ENCODE measurements around the gene KLF7.

Gene KLF7

DNA sequence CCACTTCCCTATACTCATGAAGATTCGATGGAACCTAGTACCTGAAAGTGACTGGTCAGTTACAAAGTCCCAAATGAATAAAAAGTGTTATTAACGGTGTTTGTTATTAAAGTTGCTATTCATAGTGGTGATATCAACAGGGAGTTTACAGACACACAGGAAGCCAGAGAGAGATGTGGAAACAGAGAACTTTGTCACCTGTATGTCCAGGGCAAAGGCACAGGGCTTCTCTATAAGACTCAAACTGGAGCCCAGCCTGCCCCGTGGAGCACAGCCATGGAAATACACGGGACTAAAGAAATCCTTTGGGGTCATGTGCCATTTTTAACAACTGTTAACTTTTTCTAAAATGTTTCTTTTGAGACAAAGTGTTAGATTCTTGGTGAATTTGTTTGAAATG is 68.5 kb downstream of the KLF7 start:
- no peak for DNase-seq

DNA sequence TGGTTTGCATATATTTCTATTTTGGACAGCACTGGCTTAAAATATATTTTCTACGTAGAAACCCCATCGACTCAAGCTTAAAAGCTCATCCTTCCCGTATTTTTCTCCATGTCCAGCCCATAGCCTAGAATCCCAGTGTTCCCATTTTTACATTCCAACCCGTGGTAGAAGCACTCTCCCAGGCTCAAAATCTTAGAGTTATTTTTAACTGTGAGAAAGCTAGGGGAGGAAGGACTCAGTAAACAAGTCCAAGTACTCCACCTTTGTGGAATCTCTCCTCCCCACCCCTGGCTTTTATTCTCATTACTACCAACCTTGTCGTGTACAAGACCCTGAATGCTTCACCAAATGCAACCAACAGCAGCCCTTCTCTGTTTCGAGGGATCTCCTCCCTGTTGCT is 69.8 kb downstream of the KLF7 start:
- no peak for DNase-seq

DNA sequence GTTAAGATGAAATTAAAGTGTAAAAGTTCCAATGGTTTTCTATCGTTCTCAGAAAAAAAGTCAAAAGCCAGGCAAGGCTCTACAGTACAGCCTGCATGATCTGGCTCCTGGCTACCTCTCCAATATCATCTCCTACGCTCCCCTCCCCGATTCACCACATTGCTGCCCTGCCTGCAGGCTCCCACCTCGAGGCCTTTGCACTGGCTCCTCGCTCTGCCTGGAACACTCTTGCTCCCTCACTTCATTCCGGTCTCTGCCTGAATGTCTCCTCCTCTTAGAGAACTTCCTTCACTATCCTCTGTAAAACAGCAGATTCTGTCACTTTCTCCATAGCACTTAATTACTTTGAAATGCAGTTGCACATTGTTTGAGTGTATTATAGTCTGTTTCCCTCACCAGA is 72.5 kb downstream of the KLF7 start:
- DNase-seq = no peak

DNA sequence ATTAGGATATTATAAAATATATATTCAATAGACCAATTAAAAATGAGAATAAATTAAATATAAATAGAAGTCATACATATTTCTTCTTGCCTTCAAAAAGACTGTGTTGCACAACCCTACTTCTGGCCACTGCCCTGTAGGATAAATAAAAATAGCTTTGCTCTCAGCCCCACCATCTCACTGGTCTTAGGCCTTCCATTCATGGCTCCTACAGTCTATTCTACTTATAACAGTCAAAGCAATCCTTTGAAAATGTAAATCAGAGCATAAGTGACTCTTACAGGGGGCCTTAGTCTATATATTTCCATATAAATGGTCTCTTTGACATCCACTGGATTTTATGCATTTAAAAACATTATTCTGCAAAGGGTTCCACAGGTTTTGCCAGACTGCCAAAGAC is 72.9 kb downstream of the KLF7 start:
- no peak for DNase-seq

DNA sequence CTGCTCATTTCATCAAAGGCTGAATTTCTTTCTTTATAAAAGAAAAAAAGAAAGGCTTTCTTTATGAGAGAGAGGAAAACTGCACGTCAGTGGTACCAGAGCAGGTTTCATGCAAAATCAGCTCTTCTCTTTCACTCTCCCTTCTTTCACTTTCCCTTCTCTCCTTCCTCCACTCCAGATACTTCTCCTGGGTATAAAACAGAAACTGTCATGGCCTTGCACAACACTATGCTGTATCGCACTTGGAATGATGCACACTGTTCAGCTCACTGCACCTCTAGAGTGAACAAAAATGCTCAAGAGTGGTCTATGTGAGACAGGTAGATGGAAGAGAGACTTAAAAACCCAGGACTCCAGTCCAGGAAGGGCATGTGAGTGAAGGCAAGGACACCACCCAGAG is 73.8 kb downstream of the KLF7 start:
- DNase-seq = no peak

DNA sequence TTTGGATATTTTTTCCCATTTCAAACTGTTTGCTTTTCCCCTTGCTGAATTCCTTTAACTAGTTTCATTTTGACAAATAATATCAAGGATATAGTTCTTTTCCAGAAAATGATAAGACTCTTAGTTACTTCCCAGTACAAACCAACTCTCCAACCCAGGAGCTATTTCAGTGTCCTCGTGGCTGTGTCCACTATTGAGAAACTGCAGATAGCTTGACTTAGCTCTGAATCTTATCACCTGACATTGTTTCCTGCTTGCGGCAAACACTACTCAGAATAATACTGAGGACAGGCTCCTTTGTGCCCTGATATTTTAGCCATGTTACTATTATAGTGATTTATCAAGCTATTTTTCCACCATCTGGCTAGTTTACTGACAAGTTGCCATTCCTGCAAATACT is 74.6 kb downstream of the KLF7 start:
- peak in 1 of 58 donors; percentile 3 for DNase-seq

DNA sequence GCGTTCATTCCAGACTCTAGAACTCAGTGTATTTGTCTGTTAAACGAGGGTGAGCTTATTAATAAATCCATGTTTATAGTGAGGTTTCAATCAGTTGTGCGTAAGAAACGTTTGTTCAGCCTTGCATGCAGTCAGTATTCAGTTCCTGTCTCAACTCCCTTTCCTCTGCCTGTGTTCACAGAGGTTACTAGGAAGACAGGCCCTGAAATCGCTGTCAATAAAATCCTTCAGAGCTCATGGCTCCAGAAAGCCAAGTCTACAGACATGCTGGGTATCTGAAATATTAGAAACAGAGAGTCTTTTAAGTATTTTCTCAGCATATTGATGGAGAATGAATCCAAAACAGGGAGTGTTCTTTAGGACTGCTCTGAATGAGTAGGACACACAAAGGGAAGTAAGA is 75.4 kb downstream of the KLF7 start:
- no peak for DNase-seq

DNA sequence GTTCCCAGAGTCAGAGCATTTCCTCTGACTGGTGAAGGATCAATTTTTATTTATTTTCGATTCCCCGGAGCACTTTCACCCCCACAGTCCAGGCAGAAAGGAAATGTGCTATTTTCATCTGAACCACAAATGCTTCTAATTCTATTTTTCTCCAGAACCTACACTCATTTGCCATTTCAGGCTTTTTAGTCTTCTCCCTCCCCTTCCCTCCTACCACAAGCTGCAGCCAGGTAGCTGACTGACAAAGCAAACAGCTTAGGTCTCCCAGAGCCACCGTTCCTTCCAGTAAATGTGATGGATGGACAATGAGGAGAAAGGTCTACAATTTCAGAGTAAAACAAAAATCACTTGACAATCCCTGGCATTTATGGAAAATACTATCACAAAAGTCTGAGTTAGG is 76.9 kb downstream of the KLF7 start:
- DNase-seq = no peak

DNA sequence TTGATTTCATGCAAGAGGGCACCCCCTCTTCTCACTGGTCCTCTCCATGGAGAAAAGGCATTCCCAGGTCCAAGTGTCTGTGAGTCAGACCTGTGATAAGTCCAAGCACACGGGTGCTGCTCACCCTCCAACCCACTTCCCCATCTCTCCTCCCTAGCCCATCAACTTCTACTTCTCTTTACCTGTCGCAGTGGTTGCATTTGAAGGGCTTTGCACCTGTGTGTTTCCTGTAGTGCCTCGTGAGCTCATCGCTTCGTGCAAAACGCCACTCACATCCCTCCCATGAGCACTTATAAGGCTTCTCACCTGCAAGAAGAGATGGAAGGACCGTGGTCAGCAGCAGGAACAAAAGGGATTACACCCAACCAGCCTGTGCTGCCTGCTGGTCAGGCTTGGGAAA is 77.5 kb downstream of the KLF7 start:
- DNase-seq = no peak

DNA sequence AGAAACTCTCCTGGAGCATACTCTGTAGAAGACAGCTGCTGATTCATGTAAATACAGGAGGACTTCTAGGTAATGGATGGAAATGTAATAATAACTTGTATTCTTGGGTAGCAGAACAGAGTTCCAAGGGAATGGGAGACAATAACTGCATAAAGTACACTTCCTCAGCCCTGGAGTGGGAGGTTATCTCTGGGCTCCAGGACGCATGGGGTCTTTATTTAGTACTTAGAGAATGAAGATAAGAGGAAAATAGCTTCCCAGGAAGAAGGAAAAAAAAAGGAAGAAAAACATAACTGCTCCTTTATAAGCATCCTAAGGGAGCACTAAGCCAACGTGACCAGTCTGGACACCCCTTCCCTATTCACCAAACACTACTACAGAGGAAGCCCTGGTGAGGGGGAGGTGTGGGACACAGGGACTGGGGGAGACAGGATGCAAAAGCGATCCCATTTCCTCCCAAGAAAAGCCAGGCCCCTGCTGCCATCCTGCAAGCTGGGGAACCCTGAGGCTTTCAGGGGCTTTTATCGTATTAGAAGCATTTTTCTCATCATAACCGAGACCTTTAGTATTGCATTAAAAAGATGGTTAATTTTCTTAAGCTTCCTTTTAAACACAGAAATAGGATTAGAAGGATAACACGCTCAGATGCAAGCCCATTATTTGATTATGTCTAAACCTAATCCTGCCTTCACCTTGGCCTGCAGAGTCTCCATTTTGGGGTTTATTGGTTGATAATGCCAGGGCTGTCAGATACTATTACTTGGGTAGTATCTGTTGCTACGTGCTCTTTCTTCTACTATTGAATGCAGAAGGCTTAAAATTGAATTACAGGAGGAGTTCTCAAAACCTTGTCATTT is 78.5 kb downstream of the KLF7 start:
- DNase-seq = no peak

DNA sequence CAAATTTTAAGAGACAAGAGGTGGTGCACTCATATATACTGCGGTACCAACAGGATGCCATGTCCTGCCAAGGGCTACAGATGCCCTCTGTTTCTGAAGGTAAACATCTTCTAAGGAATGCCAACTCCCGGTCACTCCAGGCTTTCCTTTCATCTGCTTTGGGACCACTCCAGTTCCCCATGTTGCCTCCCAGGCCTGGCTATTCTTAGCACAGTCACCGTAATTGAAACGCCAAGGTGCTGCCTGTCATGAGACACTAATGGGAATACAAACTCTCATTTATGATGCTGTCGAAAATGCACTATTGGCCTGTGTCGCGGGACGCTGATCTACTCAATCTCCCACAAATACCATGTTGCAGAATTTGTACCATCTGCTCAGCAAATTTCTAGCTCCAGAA is 79.6 kb downstream of the KLF7 start:
- peak in 5 of 58 donors; percentile 14 to 26 (median 24) for DNase-seq

DNA sequence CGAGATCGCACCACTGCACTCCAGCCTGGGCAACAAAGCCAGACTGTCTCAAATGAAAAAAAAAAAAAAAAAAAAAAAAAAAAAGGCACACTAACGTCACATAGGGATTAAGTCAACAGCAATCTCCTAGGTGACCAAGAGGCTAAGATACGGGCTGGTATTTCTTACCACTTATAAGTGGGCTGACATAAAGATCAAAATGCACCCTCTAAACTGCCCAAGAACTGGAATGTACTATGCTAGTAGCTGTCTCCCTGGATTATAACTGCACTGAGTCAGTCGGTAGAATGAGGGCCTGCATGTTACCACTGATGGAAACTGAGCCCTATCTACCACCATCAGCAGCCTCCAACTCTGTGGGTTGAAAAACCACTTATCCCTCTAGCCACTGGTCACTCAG is 80.6 kb downstream of the KLF7 start:
- no peak for DNase-seq

DNA sequence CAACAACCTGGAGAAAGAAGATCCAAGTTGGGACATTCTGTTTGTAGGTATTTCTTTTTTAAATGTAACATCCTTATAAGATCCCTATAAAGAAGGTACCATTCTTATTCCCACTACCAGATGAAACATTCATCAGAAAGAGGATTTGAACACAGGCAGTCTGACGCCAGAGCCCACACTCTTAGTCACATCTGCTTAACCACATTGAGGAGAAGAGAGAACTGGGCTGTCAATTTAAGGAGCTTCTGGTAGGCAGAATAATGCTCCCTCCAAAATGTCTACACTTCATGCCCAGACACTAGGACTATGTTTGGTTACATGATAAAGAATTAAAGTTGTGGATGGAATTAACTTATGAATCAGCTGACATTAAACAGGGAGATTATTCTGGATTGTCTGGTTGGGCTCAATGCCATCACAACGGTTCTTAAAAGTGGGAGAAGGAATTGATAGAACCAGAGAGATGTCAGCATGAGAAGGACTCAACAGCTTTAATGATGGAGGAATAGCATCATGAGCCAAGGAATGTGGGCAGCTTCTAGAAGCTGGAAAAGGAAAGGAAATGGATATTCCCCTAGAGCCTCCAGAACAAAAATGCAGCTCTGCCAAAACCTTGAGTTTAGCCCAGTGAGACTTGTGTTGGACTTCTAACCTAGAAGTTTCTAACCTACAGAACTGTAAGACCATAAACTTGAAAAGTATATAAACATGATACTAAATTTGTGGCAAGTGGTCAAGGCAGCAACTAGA is 82.2 kb downstream of the KLF7 start:
- no peak for DNase-seq

DNA sequence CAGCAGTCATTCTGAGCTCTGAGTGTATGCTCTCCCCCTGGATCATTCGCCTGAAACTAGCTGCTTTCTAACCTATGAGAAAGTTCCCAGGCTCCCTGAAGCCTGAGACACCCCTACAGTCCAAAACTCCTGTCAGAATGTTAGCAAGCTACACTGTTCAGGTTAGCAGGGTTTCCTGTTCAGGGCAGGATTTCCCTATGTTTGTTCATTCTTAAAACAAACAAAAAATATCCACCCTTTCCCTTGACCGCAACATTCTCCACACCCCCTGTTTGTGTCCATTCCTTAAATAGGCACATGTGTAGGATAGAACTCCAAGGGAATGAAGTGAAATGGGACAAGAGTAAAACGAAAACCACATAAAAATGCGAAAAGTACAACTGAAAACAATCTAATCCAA is 83.1 kb downstream of the KLF7 start:
- DNase-seq = no peak

DNA sequence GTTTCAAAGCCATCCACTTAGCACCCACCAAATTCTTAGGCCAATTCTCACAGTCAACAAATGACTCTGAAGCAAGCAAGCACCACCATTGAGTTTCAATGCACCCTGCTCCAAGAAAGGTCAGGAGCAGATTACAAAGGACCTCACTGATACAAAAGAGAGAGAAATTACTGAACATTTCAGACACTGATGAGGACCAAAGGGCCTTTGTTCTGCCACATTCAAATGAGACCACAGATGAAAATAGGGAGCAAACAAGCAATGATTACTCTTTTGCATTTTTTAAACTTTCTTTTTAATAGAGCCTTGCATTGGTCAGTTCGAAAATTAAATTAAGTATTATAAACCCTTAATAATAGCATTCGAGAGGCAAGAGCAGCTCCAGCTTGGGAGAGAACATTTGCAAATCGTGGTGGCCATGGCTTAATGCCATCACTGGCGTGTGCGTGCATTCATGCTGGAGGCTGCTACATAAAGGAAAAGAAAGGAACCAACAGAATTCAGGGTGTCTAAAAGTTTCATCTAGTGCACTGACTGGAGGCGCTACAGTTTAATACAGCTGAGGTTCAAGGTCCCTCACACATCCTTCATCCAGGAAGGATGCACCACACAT is 87.5 kb downstream of the KLF7 start:
- peak in 29 of 58 donors; percentile 5 to 80 (median 29) for DNase-seq

DNA sequence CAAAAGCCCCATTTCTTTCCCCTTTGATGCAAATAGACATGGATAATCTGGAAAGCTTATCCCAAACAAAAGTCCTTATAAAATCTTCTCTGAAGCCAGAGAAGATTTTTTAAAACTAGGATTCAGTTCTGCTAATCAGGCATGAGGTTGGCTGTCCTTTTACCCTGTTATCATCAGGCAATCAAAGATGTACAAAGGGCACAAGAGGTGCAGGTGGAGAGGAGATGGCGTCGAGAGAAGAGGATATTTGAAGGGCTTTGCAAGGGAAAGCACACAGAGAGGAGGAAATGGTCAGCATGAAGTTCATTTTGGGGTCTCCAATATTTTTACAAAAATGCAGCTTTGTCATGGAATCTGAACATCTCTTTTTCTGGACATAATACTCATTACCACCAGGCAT is 88.5 kb downstream of the KLF7 start:
- DNase-seq = no peak

DNA sequence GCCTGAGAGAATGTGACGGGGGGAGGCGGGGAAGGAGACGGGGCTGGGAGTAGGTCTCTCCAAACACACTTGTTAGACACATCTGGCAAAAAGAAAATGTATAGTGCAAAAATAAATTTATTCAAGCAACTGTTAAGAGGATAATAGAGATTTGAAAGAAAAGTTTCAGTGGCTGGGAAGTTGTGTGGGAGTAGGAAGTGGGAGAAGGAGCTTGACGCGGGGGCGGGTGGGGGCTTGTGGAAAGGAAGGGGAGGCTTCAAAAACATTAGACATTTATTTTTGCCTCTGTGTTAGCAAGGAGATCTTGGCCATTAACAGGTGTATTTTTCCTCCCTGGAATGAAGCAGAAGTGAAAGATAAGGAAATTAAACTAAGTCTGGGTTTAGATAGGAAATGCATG is 90.3 kb downstream of the KLF7 start:
- no peak for DNase-seq

DNA sequence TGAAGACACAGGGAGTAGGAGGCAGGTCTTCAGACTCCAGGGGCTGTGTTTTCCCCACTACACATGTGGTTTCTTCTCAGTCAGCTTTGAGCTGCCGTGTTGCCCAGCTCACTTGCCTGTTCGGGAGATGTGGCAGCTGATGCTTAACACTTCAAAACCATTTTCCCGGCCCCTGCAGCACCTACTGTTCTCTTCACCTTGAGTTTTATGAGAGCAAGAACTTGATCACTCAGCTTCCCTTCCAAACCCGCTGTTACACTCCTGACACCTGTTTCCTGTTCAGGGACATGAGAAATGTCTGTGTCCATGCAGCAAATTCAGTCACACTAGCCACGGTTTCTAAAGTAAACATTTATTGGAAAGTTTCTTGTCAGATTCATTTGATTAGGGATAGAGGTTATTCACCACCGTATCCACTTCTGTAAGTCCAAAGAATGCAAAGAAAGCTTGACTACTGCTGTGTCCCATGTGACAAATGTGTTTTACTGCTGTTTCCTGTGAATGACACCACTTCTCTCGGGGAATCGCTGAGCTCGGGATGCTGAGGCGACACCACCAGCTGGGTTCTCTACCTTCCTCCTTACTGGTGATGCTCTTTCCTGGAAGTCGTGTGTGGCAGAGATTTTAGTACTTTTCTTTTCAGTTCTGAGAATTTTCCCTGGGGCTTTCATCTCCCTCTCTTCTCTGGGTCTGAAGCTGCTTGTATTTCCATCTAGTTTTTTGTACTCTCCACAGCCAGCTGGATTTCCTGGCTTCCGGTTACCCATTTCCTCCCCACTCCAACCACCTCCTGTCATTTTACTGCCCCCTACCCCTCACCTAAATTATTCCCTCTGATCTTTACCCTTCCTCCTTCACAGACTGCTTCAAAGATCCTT is 91.7 kb downstream of the KLF7 start:
- DNase-seq = peak in 25 of 58 donors; percentile 8 to 81 (median 31)

DNA sequence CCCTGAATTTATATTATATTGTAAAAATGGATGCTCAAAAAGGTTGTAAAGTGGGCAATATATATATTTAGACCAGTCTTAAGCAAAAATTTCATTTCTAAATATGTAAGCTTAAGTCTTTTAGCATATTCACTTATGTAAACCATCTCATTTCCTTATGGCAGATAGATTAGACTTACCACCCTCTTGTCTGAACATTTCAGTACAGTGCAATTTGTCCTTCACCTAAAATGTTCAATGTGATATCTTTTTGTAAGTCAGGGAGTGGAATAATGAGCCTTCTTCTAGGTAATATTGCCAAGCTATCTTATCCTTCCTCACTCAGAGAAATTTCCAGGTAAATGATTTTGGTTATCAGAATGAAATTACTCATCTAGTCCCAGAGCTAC is 92.3 kb downstream of the KLF7 start:
- no peak for DNase-seq

DNA sequence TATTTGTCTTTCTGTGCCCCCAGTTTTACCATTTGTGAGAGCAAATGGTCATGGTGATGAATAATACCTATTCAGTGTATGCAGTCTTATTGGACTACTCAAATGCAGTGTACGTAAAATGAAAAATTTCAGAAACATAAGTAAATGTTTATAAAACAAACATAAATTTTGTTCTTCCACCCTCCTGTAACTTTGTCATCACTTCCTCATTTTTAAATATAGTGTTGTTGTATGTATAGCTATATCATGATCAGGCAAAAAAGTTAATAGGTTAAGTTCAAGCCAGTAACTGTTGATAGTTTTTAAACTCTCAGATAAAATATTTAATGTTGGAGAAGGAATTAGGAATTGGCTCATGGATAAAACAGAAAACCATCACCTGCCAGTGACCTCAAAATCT is 93.2 kb downstream of the KLF7 start:
- no peak for DNase-seq

DNA sequence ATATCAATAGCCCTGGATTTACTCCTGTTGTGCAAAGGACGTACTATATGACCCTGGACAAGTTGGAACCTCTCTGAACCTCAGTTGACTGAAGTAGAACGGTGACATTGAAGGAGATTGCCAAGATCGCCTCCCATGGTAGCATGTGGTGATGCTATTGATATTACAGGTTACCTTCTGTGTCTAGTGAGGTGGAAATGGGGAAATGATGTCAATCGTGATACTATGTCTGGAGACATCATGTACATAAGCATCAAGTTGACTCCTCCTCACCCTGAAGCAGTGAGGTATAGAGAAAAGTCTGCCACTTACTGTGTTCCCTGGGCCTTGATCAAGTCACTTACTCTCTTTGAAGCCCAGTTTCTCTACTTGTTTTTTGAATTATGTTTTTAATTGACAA is 93.9 kb downstream of the KLF7 start:
- DNase-seq = no peak
